NCI-H446 (cell line): Measurements from ENCODE around the gene TUBB.
"Not testable (repeated sequence)": the region's sequence is repeated elsewhere in the genome, so short reads cannot be mapped to it uniquely, and the experiment has no call there.

ENCODE experiments used
- DNase-seq, 2 experiments: peaks; one replicate each; lab custom pipeline; 2025; lab: John Stamatoyannopoulos, UW

TUBB gene

DNA sequence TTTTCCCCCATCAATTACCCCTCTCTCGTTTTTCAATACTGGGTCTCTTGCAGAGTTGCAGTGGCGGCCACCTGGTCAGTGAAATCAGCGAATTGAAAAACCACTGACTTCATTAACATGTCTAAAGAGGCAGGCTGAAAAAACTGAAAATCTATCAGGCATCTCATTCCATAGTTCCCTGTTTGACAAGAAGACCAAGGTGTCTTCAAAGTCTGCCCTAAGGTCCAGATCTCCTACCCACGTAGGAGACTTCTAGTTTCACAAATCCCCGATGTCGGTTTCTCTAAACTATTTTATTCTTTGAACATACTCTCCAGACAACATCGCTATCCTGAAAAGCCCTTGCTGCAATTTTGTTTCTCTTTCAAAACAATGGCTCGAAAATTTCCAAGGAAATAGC, 796 bp upstream of the TUBB start:
- no peak for DNase-seq

GRCh38 chr6:30720738-30721197, 616 bp downstream of the TUBB start:
- DNase-seq = peak; percentile 42 to 77

DNA sequence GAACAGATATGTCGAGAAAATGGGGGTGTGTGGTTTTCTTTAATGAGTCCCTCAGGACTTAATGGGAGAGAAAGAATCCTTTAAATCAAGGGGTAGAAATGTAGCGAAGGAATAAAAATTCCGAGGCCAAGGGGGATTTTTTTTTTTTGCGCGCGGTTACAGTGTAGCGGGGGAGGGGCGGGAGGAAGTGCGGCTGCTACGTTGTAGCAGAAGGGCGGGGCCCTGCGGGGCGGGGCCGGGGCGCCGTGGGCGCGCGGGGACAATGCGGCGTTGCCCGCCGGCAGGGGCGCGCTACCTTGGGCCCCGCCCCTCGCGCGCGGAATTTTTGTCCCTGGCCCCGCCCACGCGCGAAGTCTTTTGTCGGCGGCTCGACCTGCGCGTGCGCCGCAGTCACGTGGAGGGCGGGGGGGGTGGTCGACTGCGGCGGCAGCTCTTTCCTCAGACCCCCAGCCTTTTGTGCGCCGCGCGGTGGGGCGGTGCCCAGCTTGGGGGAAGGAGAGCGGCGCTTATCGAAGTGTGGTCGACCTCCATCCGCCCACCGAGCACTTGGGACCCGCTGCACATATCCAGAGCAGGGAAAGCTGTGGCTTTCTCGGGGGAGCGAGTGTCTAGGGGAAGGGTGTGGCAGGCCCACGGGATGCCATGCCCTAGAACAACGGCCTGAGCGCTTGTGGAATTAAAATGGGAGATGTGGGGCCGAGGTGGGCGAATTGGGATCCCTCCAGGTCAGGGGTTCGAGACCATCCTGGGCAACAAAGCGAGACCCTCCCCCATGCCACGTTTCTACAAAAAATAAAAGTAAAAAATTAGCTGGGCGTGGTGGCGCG, 1.3 kb downstream of the TUBB start:
- peak; percentile 78 to 95 for DNase-seq

DNA sequence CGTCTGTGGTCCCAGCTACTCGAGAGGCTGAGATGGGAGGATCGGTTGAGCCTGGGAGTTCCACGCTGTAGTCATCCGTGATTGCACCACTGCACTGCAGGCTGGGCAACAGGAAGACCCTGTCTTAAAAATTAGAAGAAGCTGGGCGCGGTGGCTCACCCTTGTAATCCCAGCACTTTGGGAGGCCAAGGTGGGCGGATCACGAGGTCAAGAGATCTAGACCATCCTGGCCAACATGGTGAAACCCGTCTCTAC, 1.8 kb downstream of the TUBB start:
- not testable (repeated sequence) for DNase-seq

DNA sequence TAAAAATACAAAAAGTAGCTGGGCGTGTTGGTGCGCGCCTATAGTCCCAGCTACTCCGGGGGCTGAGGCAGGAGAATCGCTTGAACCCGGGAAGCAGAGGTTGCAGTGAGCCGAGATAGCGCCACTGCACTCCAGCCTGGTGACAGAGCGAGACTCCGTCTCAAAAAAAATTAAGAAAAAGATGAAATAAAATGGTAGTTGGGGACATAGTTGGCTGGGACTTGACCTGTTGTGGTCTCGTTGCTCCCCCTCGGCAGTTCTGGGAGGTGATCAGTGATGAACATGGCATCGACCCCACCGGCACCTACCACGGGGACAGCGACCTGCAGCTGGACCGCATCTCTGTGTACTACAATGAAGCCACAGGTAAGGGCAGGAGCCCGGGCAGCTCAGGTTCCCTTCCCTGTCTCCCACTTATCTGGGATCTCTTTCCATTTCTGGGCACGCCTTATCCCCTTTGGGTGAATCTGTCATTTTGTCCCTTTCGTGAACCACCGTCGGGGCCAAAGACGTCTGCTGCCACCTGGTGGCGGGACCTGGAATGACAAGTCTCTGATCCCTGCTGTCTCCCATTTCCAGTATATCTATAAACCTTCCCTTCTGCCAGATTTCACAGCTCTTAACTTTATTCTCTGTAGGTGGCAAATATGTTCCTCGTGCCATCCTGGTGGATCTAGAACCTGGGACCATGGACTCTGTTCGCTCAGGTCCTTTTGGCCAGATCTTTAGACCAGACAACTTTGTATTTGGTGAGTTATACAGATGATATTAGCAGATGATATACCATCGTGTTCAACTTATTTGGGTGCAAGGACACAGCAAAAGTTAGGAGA, 2.3 kb downstream of the TUBB start:
- peak; percentile 66 to 77 for DNase-seq

GRCh38 chr6:30723159-30723842, 3.1 kb downstream of the TUBB start:
- not testable (repeated sequence) for DNase-seq

- not testable (repeated sequence) for DNase-seq
Observed at GRCh38 chr6:30723843-30724741, 3.9 kb downstream of the TUBB start.

DNA sequence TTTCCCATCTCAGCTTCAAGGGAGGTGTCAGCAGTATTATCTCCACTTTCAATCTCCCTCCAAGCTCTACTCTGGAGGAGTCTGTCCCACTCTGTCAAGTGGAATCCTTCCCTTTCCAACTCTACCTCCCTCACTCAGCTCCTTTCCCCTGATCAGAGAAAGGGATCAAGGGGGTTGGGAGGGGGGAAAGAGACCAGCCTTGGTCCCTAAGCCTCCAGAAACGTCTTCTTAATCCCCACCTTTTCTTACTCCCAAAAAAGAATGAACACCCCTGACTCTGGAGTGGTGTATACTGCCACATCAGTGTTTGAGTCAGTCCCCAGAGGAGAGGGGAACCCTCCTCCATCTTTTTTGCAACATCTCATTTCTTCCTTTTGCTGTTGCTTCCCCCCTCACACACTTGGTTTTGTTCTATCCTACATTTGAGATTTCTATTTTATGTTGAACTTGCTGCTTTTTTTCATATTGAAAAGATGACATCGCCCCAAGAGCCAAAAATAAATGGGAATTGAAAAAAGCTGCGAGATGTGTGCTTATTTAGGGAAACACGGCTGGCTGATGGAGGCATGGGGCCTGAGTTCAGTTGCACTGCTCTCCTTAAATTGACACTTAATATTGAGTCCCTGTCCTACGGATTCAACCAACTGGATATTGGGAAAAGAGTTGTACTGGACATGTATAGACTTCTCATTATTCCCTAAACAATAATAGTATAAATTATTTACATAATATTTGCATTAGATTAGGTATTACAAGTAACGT, 4.9 kb downstream of the TUBB start:
- no peak for DNase-seq

DNA sequence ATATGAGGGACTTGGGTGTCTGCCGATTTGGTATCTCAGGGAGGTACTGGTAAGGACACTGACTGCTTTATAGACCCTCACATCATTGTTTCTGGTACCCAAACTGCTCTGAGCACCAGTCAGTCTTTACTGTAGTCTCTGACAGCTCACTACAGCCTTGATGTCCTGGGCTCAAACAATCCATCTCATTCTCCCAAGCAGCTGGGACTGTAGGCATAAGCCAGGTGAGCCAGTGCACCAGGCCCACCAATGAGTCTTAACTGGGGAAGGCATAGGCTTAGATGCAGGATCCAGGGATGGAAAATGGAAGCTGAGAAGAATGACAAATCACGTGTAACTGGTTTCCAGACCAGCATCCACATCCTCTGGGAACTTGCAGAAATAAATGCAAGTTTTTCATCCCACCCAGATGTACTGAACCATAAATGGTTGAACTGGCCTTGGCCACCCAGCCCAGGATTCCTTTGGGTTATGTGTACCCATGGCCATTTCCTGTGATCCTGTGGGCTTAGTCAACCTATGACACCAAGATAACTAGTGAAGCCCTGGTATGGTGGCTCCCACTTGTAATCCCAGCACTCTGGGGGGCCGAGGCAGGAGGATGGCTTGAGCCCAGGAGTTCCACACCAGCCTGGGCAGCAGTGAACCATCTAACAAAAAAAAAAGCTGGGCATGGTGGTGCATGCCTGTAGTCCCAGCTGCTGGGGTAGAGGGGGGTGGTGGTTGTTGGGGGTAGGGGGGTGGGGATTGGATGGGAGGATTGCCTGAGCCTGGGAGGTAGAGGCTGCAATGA, 5.8 kb downstream of the TUBB start:
- DNase-seq = no peak

DNA sequence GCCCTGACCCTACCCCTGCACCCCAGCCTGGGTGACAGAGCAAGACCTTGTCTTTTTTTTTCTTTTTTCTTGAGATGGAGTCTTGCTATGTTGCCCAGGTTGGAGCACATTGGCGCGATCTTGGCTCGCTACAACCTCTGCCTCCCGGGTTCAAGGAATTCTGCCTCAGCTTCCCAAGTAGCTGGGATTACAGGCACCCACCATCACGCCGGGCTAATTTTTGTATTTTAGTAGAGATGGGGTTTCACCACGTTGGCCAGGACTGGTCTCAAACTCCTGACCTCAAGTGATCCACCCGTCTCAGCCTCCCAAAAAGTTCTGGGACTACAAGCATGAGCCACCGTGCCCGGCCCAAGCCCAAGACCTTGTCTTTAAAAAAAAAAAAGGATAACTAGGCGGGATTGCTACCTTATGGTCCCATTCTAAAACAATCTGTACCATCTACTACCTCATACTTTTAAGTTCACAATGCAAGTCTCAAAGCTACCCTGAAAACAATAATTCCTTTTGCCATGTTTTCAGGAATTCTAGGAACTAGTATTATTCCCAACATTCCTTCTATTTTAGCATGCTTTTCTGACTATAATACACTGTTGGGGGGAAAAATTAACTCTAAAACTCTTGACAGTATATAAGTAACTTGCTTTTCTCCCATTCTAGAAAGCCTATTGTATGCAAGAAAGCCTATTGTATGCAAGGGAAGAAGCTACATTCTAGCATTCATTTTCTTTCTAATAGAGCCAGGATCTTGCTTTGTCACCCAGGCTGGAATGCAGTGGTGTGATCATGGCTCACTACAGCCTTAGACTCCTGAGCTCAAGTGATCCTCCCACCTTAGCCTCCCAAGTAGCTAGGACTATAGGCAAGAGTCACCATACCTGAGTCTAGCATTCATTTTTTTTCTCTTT, 6.6 kb downstream of the TUBB start:
- DNase-seq = no peak

DNA sequence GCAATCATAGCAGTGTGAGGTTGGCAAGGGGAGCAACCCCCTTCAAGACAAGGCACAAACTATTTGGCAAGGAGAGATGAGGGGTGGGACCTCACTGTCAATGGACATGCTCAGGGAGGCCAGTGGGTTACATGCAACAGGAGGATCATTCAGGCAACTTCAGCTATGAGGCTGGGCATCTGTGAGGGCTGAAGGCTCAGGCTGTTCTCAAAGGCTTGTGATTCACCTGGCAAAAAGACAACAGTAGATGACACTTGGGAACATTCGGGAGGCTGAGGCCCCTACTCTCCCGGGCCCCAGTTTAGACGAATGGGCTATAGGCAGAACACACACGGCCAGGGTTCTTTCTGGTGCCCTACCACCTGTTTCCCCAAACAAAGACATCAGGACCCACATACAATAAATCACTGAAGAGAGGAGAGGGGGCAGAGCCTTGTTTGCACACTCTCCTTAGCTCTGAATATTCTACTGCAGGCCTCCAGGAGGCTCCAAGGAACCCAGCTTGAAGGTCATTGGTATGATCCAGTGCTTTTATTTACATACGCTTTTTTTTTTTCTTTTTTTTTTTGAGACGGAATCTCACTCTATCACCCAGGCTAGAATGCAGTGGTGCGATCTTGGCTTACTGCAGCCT, 7.9 kb downstream of the TUBB start:
- peak in 1 of 2 experiments; percentile 31 for DNase-seq

- no peak for DNase-seq
Observed at GRCh38 chr6:30730601-30731435, 10.7 kb downstream of the TUBB start.

DNA sequence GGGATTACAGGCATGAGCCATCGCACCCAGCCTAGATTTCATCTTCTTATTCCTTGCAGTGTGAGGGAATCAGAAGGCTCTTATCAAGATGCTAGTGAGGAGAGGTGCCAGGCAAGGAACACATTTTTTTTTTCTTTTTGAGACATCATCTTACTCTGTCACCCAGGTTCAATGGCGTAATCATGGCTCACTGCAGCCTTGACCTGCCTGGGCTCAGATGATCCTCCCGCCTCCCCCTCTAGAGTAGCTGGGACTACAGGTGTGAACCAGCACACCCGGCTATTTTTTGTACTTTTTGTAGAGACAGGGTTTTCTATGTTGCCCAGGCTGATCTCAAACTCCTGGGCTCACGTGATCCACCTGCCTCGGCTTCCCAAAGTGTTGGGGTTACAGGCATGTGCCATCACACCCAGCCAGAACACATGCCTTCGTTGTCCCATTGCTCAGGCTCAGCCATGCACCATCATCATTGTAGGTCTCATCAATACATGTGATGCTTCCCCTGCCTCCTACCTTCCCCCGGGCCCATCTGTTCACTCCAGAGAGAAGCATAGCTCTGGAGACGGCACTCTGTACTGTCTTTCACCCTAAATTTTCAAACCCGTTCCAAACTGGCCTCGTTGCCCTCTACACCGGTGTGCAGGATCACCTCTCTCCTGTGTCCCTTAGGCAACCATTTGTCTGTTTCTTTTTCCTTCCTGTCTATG, 12.2 kb downstream of the TUBB start:
- DNase-seq = no peak

DNA sequence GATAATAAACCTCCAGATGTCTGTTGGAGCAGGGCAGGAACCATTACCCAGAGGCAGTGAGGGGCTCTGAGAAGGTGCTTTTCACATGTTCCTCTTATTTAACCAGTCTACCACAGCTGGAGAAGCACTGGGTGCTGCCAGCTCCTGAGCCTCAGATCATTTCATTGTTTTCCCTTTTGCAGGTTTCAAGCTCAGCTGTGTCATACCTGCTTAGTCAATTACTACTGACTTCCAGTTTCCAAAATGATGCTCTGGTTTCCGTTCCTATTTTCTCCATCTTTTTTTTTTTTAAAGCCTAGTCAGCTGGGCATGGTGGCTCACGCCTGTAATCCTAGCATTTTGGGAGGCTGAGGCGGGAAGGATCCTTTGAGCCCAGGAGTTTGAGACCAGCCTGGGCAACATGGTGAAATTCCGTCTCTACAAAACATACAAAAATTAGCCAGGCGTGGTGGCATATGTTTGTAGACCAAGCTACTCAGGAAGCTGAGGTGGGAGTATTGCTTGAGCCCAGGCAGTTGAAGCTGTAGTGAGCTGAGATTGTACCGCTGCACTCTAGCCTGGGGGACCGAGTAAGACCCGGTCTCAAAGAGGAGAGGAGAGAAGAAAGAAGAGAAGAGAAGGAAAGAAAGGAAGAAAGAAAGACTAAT, 15.6 kb downstream of the TUBB start:
- DNase-seq = no peak

GRCh38 chr6:30738532-30738931, 18.4 kb downstream of the TUBB start:
- no peak for DNase-seq

DNA sequence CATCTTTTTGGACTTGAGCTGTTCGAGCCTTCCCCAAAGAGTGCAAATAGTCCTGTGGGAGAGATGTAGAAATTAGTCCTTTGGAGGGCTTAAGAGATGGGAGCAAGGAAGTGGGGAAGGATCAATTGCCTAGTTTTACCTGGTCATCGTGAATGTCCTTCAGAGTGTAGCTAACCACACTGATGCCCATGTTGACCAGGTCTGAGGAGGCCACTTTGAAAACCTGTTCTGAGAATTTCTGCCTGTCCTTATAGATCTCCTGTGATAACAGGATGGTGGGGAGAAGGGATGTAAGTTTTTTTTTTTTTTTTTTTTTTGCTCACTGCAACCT, 20.4 kb downstream of the TUBB start:
- no peak for DNase-seq
